Hypothalamus (tissue), 51 donors: ENCODE data around the gene GABARAPL2.
"Not testable (repeated sequence)": the region's sequence is repeated elsewhere in the genome, so short reads cannot be mapped to it uniquely, and the experiment has no call there.

Experiments used
- DNase-seq, 51 donors: peaks; one replicate each; lab custom pipeline; 2025; lab: John Stamatoyannopoulos, UW

Gene GABARAPL2

GRCh38 chr16:75566040-75566757 lies at the start of gene GABARAPL2:
TSS of gene GABARAPL2 (plus strand) at chr16:75566379. CDS start at chr16:75566487, 108 bp downstream.
- DNase-seq = peak; percentile 31 to 90 (median 76)

GRCh38 chr16:75519175-75519574 lies 47.0 kb upstream of the GABARAPL2 start:
- DNase-seq = no peak

DNA sequence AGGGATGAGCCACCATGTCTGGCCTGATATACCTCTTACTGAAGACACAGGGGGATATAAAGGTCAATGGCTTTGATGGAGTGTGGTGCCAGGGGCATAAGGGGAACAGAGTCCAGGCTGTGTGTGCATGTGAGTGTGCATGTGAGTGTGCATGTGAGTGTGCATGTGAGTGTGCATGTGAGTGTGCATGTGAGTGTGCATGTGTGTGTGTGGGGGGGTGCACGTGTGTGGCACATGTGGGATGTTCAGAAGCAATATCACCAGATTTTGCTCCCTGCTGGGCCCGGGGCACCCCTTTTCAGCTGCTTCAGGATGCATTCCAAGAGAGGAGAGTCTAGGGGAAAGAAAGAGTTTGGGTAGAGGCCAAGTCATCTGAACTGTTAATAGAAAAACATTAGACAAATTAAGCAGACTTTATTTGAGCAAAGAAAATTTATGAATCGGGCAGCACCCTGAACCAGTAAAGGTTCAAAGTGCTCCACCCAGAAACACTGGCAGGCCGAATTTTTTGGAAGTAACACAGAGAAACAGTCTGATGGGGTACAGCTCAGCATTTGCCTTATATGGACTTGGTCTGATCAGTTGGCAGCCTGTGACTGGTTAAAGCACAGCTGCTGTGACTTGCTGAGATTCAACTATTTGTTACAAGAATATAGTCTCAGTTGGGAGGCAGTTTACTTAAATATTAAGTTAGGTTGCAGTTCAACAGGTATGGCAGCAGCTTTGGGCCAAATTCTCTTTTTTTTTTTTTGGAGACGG lies 40.0 kb upstream of the GABARAPL2 start:
- DNase-seq = no peak

DNA sequence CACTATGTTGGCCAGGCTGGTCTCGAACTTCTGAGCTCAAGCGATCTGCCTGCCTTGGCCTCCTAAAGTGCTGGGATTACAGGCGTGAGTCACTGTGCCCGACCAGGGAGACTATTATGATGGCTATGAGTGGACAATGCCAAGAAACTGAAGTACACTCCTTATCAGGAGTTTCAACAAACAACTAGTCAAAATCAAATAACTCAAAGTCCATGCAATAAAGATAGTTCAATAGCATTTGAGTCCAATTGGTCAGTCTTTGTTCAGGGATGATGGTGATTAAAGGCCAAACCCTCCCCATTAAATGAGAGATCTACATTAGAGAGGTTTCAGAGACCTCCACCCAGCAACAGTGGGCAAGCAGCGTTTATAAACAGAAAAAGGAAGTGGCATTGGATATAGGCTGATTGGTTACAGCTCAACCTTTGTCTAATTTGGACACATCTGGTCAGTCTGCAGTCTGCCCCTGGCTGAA lies 38.3 kb upstream of the GABARAPL2 start:
- DNase-seq = no peak

DNA sequence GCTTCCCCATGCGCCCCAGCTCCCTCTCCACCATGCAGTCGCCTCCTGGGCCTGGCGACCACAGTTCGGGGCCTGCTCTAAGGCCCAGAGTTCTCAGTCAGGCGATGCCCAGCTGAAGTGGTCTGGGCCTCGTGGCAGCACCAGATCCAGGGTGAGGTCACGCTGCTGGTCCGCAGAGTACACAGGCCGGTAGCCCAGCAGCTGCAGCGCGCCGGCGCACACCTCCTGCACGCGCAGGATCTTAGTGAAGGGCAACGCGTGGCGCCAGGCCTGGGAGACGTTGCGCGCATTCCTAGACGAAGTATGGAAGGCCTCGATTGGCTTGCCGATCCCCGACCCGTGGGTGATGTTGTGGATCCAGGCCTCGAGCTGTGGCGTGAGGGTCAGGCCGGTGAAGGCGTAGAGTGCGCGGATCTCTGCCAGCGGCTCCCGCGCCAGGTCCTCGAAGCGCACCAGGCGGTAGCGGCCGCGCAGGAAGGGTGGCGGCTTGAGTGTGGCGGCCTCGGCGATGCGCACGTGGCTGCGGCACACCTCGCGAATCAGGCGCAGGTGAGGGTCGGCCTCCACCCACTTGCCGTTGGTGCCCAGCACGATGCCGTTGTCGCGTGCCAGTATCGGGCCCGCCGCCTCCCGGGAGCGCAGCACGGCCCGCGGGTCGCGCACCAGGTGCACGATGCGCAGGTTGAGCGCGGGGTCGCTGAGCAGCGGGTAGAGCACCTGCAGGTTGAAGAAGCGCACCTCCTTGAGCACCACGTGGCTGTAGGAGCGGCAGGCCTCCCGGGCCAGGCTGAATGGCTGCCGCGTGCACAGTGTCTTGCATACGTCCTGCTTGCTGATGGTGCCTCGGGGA lies 36.9 kb upstream of the GABARAPL2 start:
- DNase-seq = no peak

- DNase-seq = no peak
These were observed 36.2 kb upstream of the GABARAPL2 start for GRCh38 chr16:75529959-75530358.

GRCh38 chr16:75532142-75532765 lies 33.9 kb upstream of the GABARAPL2 start:
- no peak for DNase-seq

DNA sequence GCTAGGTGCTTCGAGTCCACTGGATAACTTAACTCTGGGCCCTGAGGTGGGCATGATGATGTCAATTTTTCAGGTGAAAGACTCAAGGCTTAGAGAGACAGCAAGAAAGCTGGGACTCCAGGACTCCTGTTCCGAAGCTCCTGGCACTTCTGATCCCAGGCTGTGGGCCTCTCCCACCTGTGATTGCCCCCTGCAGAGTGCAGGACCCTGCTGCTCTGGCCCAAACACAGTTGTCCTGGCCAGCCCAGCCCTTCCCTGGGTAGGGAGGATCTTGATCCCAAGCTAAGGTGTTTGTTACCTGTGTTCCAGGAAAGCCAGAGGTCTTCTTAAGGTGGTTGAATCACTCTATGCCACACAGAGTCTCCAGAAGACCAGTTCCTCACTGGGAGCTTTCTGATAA lies 33.4 kb upstream of the GABARAPL2 start:
- DNase-seq = no peak

GRCh38 chr16:75534560-75535205 lies 31.5 kb upstream of the GABARAPL2 start:
- DNase-seq = no peak

DNA sequence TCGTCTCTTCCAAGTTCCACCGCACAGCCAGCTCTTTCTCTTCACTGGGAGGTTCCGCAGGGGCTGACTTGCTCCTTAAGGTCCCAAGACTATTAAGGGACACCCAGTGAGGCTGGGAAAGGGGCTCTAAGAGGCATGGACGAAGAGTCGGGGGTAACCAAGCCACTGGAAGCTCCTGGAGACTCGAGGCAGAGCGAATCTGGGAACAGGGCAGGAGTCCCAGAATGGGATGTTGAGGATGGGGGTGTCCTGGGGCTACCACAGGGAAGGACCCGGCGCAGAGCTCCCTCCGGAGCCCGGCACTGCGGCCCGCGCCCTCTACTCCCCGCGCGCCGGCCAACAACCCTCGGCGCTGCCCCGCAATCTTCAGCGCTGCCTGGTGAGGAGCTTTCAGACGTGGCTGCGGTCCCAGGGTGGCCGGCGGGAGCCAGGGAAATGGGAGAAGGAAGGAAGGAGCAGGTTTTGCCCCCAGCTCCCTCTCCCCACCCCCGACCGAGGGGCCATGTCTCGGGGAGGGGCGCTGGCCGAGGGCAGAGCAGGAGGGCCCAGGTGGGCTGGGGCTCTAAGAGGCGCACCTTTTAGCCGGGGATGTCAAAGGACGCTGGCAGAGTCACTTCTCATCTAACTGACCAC lies 30.9 kb upstream of the GABARAPL2 start:
- no peak for DNase-seq

GRCh38 chr16:75535901-75536300 lies 30.3 kb upstream of the GABARAPL2 start, which contains the start of gene CHST5:
TSS of gene CHST5 (minus strand) at chr16:75536108. CDS start at chr16:75530384, 5,724 bp downstream.
- DNase-seq = no peak

GRCh38 chr16:75537776-75538175 lies 28.4 kb upstream of the GABARAPL2 start:
- DNase-seq = no peak

DNA sequence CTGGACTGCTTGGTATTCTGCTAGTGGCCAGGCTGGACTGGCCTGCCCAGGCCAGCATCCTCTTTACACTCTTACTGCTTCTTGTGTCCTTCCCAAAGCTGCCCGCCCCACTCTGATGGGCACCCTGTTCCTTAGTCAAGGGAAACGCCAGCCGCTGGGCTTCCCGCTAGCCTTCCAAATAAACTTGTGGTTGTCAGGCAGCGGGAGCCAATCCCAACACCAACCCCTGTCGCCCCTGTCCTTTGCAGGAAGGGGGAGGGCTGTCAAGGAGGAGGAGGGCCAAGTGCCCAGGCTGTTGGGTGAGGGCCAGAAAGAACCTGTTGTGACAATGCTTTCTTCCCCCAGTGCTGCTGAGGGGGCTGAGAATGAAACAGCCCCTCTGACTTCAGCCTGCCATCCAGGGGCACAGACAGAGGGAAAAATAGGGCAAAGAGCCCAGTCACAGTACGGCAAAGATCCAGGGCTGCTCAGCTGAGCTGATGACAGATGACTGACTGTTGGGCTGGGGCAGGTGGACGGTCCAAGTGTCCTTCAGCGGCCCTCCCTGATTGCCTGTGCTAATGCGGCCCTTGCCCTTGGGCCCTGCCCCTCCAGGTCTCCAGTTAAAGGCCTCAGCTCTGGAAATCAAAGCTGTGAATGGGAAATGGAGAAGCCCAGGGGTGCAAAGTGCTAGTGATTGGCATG lies 27.2 kb upstream of the GABARAPL2 start:
- DNase-seq = peak in 25 of 51 donors; percentile 2 to 57 (median 25)

- no peak for DNase-seq
These were observed 24.9 kb upstream of the GABARAPL2 start for GRCh38 chr16:75541236-75541635.

DNA sequence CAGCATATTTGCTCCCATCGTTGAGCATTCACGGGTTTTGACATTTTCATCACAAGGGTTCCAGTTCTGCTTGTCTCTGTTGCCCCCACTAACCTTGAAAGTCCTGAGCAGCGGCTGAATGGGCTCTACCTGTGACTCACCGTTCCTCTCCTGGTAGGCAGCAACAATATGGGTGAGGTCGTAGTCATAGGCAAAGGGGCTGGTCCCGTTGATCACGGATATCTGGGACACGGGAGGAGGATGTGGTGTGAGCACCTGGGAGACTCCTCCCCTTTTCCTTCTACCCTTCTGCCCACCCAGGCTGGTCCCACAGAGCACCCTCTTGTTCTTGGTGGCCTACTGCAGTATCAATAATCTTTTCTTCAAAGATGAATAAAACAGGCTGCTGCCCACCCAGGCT lies 23.7 kb upstream of the GABARAPL2 start:
- DNase-seq = not testable (repeated sequence)

DNA sequence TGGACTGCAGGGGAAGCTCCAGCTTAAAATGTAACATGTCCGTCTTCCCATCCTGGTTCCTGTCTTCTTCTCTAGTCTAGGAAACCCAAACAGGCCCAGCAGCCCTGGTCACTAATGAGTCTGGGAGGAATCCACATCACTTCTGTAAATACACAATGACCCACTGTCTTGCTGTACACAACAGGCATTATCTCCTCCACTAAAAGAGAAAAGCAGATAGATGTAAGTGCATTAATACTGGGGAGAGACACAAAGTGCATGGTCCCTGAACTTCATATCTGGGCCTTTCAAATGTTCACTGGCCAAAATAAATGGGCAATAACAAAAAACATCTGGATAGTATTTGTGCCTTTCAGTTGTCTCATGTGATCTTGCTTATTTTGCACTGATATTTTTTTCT lies 20.3 kb upstream of the GABARAPL2 start:
- DNase-seq = not testable (repeated sequence)

GRCh38 chr16:75546293-75546692 lies 19.9 kb upstream of the GABARAPL2 start:
- no peak for DNase-seq

DNA sequence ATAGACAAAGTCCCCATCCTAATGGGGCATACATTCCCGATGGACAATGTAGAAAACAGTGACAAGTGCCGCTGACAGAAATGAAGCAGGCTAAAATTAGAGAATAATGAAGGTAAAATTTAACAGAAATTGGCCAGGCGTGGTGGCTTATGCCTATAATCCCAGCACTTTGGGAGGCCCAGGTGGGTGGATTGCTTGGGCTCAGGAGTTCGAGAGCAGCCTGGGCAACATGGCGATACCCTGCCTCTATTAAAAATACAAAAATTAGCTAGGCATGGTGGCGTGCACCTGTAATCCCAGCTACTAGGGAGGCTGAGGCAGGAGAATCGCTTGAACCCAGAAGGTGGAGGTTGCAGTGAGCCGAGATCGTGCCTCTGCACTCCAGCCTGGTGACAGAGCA lies 17.7 kb upstream of the GABARAPL2 start:
- not testable (repeated sequence) for DNase-seq

DNA sequence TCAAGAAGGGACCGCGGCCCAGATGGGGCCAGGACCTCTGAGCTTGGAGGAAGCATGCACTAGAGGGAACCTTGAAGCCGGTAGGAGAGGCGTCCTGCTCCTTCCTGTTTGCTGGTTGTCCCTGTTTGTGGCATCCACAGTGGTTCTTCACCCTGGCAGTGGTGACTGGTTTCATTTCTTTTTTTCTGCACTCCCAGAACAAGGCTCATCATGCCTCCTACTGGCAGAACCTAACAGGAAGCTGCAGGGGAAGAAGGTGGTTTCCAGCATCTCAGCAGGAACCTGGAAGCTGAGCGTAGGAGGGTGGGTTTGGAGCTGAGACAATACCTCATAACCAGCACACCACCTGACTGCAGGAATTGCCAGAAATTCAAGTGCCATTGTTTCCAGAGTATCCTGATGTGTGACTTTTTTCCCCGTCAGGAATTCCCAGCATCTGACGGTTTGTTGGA lies 15.9 kb upstream of the GABARAPL2 start:
- DNase-seq = peak in 32 of 51 donors; percentile 8 to 63 (median 38)
